HepG2 (cell line): ENCODE results near the gene WWC1. TPM values are rescaled to one million over a fixed set of nuclear protein-coding genes. Genes with fewer than 3 reads are reported as not detected.

Source experiments
- ARNT2 ChIP-seq: sonication (generic); formaldehyde crosslinking; IDR thresholded peaks from 2 replicates; pipeline ENCODE4 v1.8.0; 2022; ENCODE audit warnings: mild to moderate bottlenecking, low read depth, missing genetic modification reagents, moderate library complexity
- GLMP ChIP-seq: sonication (generic); formaldehyde crosslinking; IDR thresholded peaks from 2 replicates; pipeline ENCODE4 v1.9.0; 2021; ENCODE audit warnings: missing genetic modification reagents, mild to moderate bottlenecking, borderline replicate concordance
- NCOA5 ChIP-seq: sonication (generic); formaldehyde crosslinking; IDR thresholded peaks from 2 replicates; pipeline ENCODE4 v1.4.0; 2020; ENCODE audit warnings: missing genetic modification reagents
- ZIK1 ChIP-seq: sonication (generic); formaldehyde crosslinking; IDR thresholded peaks from 2 replicates; pipeline ENCODE4 v1.5.0; 2020; ENCODE audit warnings: mild to moderate bottlenecking, low read depth, missing genetic modification reagents, borderline replicate concordance
- ZNF12 ChIP-seq: sonication (generic); formaldehyde crosslinking; IDR thresholded peaks from 2 replicates; pipeline ENCODE4 v1.5.0; 2020; ENCODE audit warnings: missing genetic modification reagents
- ZNF318 ChIP-seq: sonication (generic); formaldehyde crosslinking; IDR thresholded peaks from 2 replicates; pipeline ENCODE4 v1.4.0; 2020; ENCODE audit warnings: mild to moderate bottlenecking, missing genetic modification reagents
- ZNF333 ChIP-seq: sonication (generic); formaldehyde crosslinking; IDR thresholded peaks from 2 replicates; pipeline ENCODE4 v1.4.0; 2020; ENCODE audit warnings: mild to moderate bottlenecking, missing genetic modification reagents, borderline replicate concordance
- ZNF34 ChIP-seq: sonication (generic); formaldehyde crosslinking; IDR thresholded peaks from 2 replicates; pipeline ENCODE4 v1.4.0; 2020; ENCODE audit warnings: mild to moderate bottlenecking, missing genetic modification reagents, borderline replicate concordance
- ZNF512 ChIP-seq: sonication (generic); formaldehyde crosslinking; IDR thresholded peaks from 2 replicates; pipeline ENCODE4 v1.4.0; 2020; ENCODE audit warnings: mild to moderate bottlenecking, missing genetic modification reagents
- ZNF547 ChIP-seq: sonication (generic); formaldehyde crosslinking; IDR thresholded peaks from 2 replicates; pipeline ENCODE4 v1.5.1; 2020; ENCODE audit warnings: mild to moderate bottlenecking, missing genetic modification reagents
- ZNF775 ChIP-seq: sonication (generic); formaldehyde crosslinking; IDR thresholded peaks from 2 replicates; pipeline ENCODE4 v1.4.0; 2020; ENCODE audit warnings: missing genetic modification reagents, mild to moderate bottlenecking, moderate library complexity, borderline replicate concordance
- ZNF782 ChIP-seq: sonication (generic); formaldehyde crosslinking; IDR thresholded peaks from 2 replicates; pipeline ENCODE4 v1.4.0; 2020; ENCODE audit warnings: missing genetic modification reagents, mild to moderate bottlenecking, borderline replicate concordance
- ZSCAN31 ChIP-seq: sonication (generic); formaldehyde crosslinking; IDR thresholded peaks from 2 replicates; pipeline ENCODE4 v1.5.0; 2020; ENCODE audit warnings: low read depth, mild to moderate bottlenecking, missing genetic modification reagents
- ZUFSP ChIP-seq: sonication (generic); formaldehyde crosslinking; IDR thresholded peaks from 2 replicates; pipeline ENCODE4 v1.9.0; 2021; ENCODE audit warnings: missing genetic modification reagents, mild to moderate bottlenecking, borderline replicate concordance
- polyA plus RNA-seq, 8 experiments: library from polyadenylated mRNA; depleted of rRNA in 3 of 8; stranded (reverse) in 7 of 8; unstranded in 1 of 8; fragments of >200 nt; fragmentation: Illumina TruSeq in 4 of 8; extraction: Trizol in 4 of 8; gene quantifications; 2 replicates each; pipeline versions ENCODE4 v1.2.1 to v1.2.3, GENCODE V29; 2011 to 2016; ENCODE audit warnings: low read depth in 4 of 8, missing spikeins in 1 of 8, mixed read lengths in 1 of 8; ENCODE audit not compliant: insufficient read depth in 1 of 8
- total RNA-seq, 5 experiments: library from RNA; depleted of rRNA; stranded (reverse); fragments of >200 nt; fragmentation: Illumina TruSeq; extraction: Trizol; gene quantifications; 2 replicates each; pipeline ENCODE4 v1.2.3, GENCODE V29; 2016; ENCODE audit warnings: low read depth in 1 of 5

The WWC1 gene
- total and polyA plus RNA-seq, 2 of the 13 experiments (the other 11 are each of a cell fraction or from before 2014, with no cell fraction given) = 8.3 to 17.9 TPM

GRCh38 chr5:168291342-168291963 is at the start of gene WWC1 (continued):
- TF ChIP-seq ZNF318 = no peak
- no peak for TF ChIP-seq ZNF547 (CRISPR knock-in tag)
- no peak for TF ChIP-seq ZNF512 (CRISPR knock-in tag)
- no peak for TF ChIP-seq ZNF782 (CRISPR knock-in tag)
- TF ChIP-seq NCOA5 (CRISPR knock-in tag) = no peak
- TF ChIP-seq ZNF333 (CRISPR knock-in tag) = 0 out of 2 replicates have a peak, but pooled peaks have one; percentile 34
- no peak for TF ChIP-seq ZNF12
- TF ChIP-seq ZNF775 (CRISPR knock-in tag) = no peak
- TF ChIP-seq ZNF34 (CRISPR knock-in tag) = no peak
- TF ChIP-seq ZSCAN31 (CRISPR knock-in tag) = no peak
- no peak for TF ChIP-seq GLMP (CRISPR knock-in tag)
- TF ChIP-seq ZUFSP (CRISPR knock-in tag) = no peak
- TF ChIP-seq ARNT2 (CRISPR knock-in tag) = 0 out of 2 replicates have a peak, but pooled peaks have one; percentile 66
- no peak for TF ChIP-seq ZIK1
